Measurements from ENCODE around the gene TREML1. TPM values are rescaled to one million over a fixed set of nuclear protein-coding genes. Genes with fewer than 3 reads are reported as not detected.

The TREML1 gene
- total RNA-seq, 1 experiment from 2014 or later, result not detected

- CTCF ChIA-PET, result interaction anchor here (0.6 kb wide), 1 partner anchor 1487 kb away, joined by 3 read pairs; no protein-coding TSS in a partner anchor
- no peak for DNase-seq
- intact Hi-C loops (cut with micrococcal nuclease; ENCODE audit: unreplicated experiment), result no loop called here
- Mint-ChIP-seq H3K27me3 (ENCODE audit: unreplicated experiment) (peaks cover 45% of the 10 kb centered on the region), H3K4me1 (ENCODE audit: low read depth, unreplicated experiment) (peaks cover 10% of the 10 kb centered on the region), H3K27ac (ENCODE audit: unreplicated experiment) (no peak overlapping the region), H3K9me3 (ENCODE audit: low read depth, unreplicated experiment) (no peaks in the 10 kb centered on the region), H3K4me3 (ENCODE audit: low read depth, unreplicated experiment) (no peak overlapping the region), H3K36me3 (ENCODE audit: insufficient read depth, unreplicated experiment) (no peaks in the 10 kb centered on the region)
- TF ChIP-seq CTCF (IDR thresholded peaks at IDR 0.05; ENCODE audit: unreplicated experiment), result no peak
- no TSS peak for BruUV-seq (replicated peaks)
Observed at GRCh38 chr6:41199552-41200246, 45.6 kb upstream of the TREML1 start.

GRCh38 chr6:41197234-41197633 lies 43.1 kb upstream of the TREML1 start:
- Mint-ChIP-seq H3K27ac (ENCODE audit: unreplicated experiment) (no peak overlapping the region), H3K4me1 (ENCODE audit: low read depth, unreplicated experiment) (peaks cover 10% of the 10 kb centered on the region), H3K4me3 (ENCODE audit: low read depth, unreplicated experiment) (no peak overlapping the region), H3K9me3 (ENCODE audit: low read depth, unreplicated experiment) (no peaks in the 10 kb centered on the region), H3K27me3 (ENCODE audit: unreplicated experiment) (peaks cover 66% of the 10 kb centered on the region), H3K36me3 (ENCODE audit: insufficient read depth, unreplicated experiment) (no peaks in the 10 kb centered on the region)
- CTCF ChIA-PET, result interaction anchor here (0.8 to 1.0 kb wide), 2 partner anchors 15 to 20 kb away, joined by 3 read pairs; no protein-coding TSS in a partner anchor
- no peak for TF ChIP-seq CTCF (IDR thresholded peaks at IDR 0.05; ENCODE audit: unreplicated experiment)
- DNase-seq, result no peak
- no TSS peak for BruUV-seq (replicated peaks)
- intact Hi-C loops (cut with micrococcal nuclease; ENCODE audit: unreplicated experiment), result no loop called here

GRCh38 chr6:41194386-41194785 lies 40.2 kb upstream of the TREML1 start:
- Mint-ChIP-seq H3K27ac (ENCODE audit: unreplicated experiment) (no peak overlapping the region), H3K4me3 (ENCODE audit: low read depth, unreplicated experiment) (no peak overlapping the region), H3K4me1 (ENCODE audit: low read depth, unreplicated experiment) (peaks cover 3% of the 10 kb centered on the region), H3K9me3 (ENCODE audit: low read depth, unreplicated experiment) (no peaks in the 10 kb centered on the region), H3K36me3 (ENCODE audit: insufficient read depth, unreplicated experiment) (no peaks in the 10 kb centered on the region), H3K27me3 (ENCODE audit: unreplicated experiment) (peaks cover 95% of the 10 kb centered on the region)
- CTCF ChIA-PET, result no interaction called here
- BruUV-seq (replicated peaks), result no TSS peak
- no peak for TF ChIP-seq CTCF (IDR thresholded peaks at IDR 0.05; ENCODE audit: unreplicated experiment)
- intact Hi-C loops (cut with micrococcal nuclease; ENCODE audit: unreplicated experiment), result no loop called here
- no peak for DNase-seq

- peaks cover 100% of the 10 kb centered on the region for H3K27me3 Mint-ChIP-seq (ENCODE audit: unreplicated experiment)
- no peaks in the 10 kb centered on the region for H3K36me3 Mint-ChIP-seq (ENCODE audit: insufficient read depth, unreplicated experiment)
- no peaks in the 10 kb centered on the region for H3K4me1 Mint-ChIP-seq (ENCODE audit: low read depth, unreplicated experiment)
- no peak overlapping the region for H3K4me3 Mint-ChIP-seq (ENCODE audit: low read depth, unreplicated experiment)
- H3K9me3 Mint-ChIP-seq (ENCODE audit: low read depth, unreplicated experiment), result no peaks in the 10 kb centered on the region
- intact Hi-C loops (cut with micrococcal nuclease; ENCODE audit: unreplicated experiment), result no loop called here
- CTCF ChIA-PET, result no interaction called here
- no peak overlapping the region for H3K27ac Mint-ChIP-seq (ENCODE audit: unreplicated experiment)
- no peak for TF ChIP-seq CTCF (IDR thresholded peaks at IDR 0.05; ENCODE audit: unreplicated experiment)
- BruUV-seq (replicated peaks), result no TSS peak
- no peak for DNase-seq
Observed at GRCh38 chr6:41193884-41194283, 39.7 kb upstream of the TREML1 start.

Measured in Calu3 (cell line).